ENCODE data around the gene NEK4. TPM values are rescaled to one million over a fixed set of nuclear protein-coding genes. Genes with fewer than 3 reads are reported as not detected.

The NEK4 gene
- total RNA-seq, 2 experiments from 2014 or later = 21.4 to 22.2 TPM

GRCh38 chr3:52707585-52707984 is 63.2 kb downstream of the NEK4 start:
- Mint-ChIP-seq H3K4me3 (peak overlapping the region; percentile 96), H3K4me1 (peaks cover 36% of the 10 kb centered on the region), H3K36me3 (ENCODE audit: low read depth) (peaks cover 25% of the 10 kb centered on the region), H3K9me3 (no peaks in the 10 kb centered on the region), H3K27ac (peak overlapping the region; percentile 21), H3K27me3 (no peaks in the 10 kb centered on the region)
- CTCF ChIA-PET = interaction anchor here (0.7 to 2.2 kb wide), 3 partner anchors 8 to 13 kb away, joined by 3 to 7 read pairs (median 4); no protein-coding TSS in a partner anchor
- POLR2A ChIA-PET = no interaction called here
- DNase-seq = no peak

GRCh38 chr3:52705688-52706686 is 64.8 kb downstream of the NEK4 start, which contains the start of the genes GLT8D1 and SPCS1:
TSS of gene GLT8D1 (minus strand) at chr3:52705791. CDS start at chr3:52700460, 5,331 bp downstream.
TSS of gene SPCS1 (plus strand) at chr3:52706106. CDS start at chr3:52706247, 141 bp downstream.
- peak; percentile 88 for DNase-seq
- no peaks in the 10 kb centered on the region for H3K27me3 Mint-ChIP-seq
- ChIA-PET CTCF (interaction anchor here (0.5 to 2.5 kb wide), 7 partner anchors 10 to 367 kb away, joined by 3 to 11 read pairs (median 5); no protein-coding TSS in a partner anchor), POLR2A (interaction anchor here (0.6 kb wide), 1 partner anchor 42 kb away, joined by 4 read pairs; no protein-coding TSS in a partner anchor)
- peaks cover 22% of the 10 kb centered on the region for H3K36me3 Mint-ChIP-seq (ENCODE audit: low read depth)
- no peaks in the 10 kb centered on the region for H3K9me3 Mint-ChIP-seq
- peak within 1 kb of the TSS; percentile 96 for H3K4me3 Mint-ChIP-seq
- H3K4me1 Mint-ChIP-seq = peaks cover 41% of the 10 kb centered on the region
- H3K27ac Mint-ChIP-seq = peak within 1 kb of the TSS; percentile 93

GRCh38 chr3:52705438-52705687 is 65.4 kb downstream of the NEK4 start:
- CTCF ChIA-PET = interaction anchor here (2.2 to 2.5 kb wide), 2 partner anchors 12 to 16 kb away, joined by 6 to 11 read pairs; no protein-coding TSS in a partner anchor
- no peak for DNase-seq
- POLR2A ChIA-PET = interaction anchor here (0.6 kb wide), 1 partner anchor 42 kb away, joined by 4 read pairs; no protein-coding TSS in a partner anchor
- Mint-ChIP-seq H3K4me1 (peaks cover 41% of the 10 kb centered on the region), H3K27me3 (no peaks in the 10 kb centered on the region), H3K27ac (peak overlapping the region; percentile 93), H3K9me3 (no peaks in the 10 kb centered on the region), H3K4me3 (peak overlapping the region; percentile 96), H3K36me3 (ENCODE audit: low read depth) (peaks cover 22% of the 10 kb centered on the region)

DNA sequence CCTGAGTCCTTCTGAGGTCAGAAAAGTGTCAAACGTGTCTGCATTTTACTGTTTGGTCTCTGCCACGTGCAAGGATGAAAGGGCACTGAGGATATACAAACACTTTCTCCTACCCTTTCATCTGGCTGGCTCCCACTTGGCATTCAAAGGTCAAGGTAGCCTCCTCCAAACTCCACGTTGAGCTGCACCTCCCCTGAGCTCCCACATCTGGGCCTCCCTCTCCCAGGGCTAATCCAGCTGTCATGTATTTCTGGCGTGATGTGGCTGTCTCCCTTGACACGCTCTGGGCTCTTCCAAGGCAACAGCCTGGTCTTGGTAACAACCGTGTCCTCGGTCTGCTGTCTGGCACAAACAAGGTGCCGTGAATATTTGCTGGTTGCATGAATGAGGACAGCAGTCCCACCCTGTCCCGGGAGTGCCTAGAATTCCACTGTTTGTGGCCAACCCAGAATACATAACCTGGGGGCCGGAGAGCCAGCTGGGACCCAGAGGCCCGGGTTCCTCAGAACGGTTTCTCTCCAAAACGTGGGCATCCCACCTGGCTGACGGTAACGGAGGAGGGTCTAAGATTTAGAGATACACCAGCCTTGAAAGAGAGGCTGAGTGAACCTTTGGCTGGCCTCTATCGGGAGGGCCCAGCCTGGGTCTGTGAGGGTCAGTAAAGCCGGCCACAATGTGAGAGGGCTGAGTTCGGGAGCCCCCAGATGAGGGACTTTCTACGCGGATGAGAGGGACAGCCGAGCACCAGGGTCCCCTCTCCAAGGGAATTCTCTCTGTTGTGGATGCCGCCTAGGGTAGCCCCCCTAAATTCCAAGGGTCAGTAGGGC is 65.9 kb downstream of the NEK4 start:
- peak; percentile 26 for DNase-seq
- Mint-ChIP-seq H3K4me1 (peaks cover 41% of the 10 kb centered on the region), H3K4me3 (peak overlapping the region; percentile 96), H3K27ac (peak overlapping the region; percentile 93), H3K9me3 (no peaks in the 10 kb centered on the region), H3K36me3 (ENCODE audit: low read depth) (peaks cover 20% of the 10 kb centered on the region), H3K27me3 (no peaks in the 10 kb centered on the region)
- CTCF ChIA-PET = interaction anchor here (2.2 to 2.5 kb wide), 2 partner anchors 12 to 16 kb away, joined by 6 to 11 read pairs; no protein-coding TSS in a partner anchor
- POLR2A ChIA-PET = no interaction called here

- H3K4me3 Mint-ChIP-seq = peak overlapping the region; percentile 13
- H3K9me3 Mint-ChIP-seq = no peaks in the 10 kb centered on the region
- H3K4me1 Mint-ChIP-seq = peaks cover 36% of the 10 kb centered on the region
- H3K27me3 Mint-ChIP-seq = no peaks in the 10 kb centered on the region
- ChIA-PET POLR2A (no interaction called here), CTCF (no interaction called here)
- DNase-seq = no peak
- H3K27ac Mint-ChIP-seq = no peak overlapping the region
- peaks cover 12% of the 10 kb centered on the region for H3K36me3 Mint-ChIP-seq (ENCODE audit: low read depth)
Observed at GRCh38 chr3:52703341-52703740, 67.4 kb downstream of the NEK4 start.

GRCh38 chr3:52697632-52697965 is 73.1 kb downstream of the NEK4 start:
- CTCF ChIA-PET = no interaction called here
- no peak overlapping the region for H3K4me3 Mint-ChIP-seq
- no peaks in the 10 kb centered on the region for H3K9me3 Mint-ChIP-seq
- peak overlapping the region; percentile 5 for H3K27ac Mint-ChIP-seq
- peaks cover 14% of the 10 kb centered on the region for H3K4me1 Mint-ChIP-seq
- POLR2A ChIA-PET = no interaction called here
- DNase-seq = no peak
- H3K36me3 Mint-ChIP-seq (ENCODE audit: low read depth) = peaks cover 51% of the 10 kb centered on the region
- H3K27me3 Mint-ChIP-seq = no peaks in the 10 kb centered on the region

DNA sequence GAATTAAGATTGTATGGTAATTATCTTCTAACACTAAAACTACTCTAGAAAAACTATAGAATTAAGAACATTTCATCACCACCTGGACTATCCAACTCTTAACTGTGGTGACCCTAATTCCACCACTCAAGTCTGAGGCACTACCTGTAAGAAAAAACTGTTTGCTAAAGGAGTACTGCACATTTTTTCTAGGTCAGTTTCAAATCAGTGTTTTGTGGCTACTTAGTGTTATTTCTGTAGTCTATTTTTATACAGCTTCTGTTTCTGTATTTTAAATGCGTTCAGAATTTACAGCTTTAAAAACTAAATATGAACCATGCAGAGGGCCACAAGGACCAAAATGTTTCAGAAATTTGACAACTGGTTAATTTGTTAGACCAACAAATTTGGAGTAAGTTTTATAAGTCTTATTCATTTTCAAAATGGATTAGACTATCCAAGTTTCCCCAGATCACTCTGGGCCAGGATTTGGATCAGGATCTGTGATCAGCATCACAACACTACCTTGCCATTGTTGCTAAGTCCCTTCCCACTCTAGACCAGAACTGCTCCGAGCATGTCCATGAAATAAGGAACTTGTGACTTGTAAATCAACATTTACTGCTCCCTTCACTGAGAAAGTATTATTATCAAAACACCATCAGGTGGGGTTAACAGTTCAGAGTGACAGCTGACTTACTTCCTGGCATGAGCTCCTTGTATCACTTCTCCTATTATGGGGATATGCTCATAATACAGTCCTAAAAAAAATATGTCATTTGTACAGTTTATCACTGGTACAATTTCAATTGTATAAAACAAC is 73.7 kb downstream of the NEK4 start:
- peaks cover 14% of the 10 kb centered on the region for H3K4me1 Mint-ChIP-seq
- H3K36me3 Mint-ChIP-seq (ENCODE audit: low read depth) = peaks cover 52% of the 10 kb centered on the region
- peak overlapping the region; percentile 5 for H3K27ac Mint-ChIP-seq
- ChIA-PET POLR2A (no interaction called here), CTCF (no interaction called here)
- no peaks in the 10 kb centered on the region for H3K27me3 Mint-ChIP-seq
- H3K9me3 Mint-ChIP-seq = no peaks in the 10 kb centered on the region
- H3K4me3 Mint-ChIP-seq = no peak overlapping the region
- DNase-seq = no peak

- no peak for DNase-seq
- POLR2A ChIA-PET = no interaction called here
- Mint-ChIP-seq H3K4me1 (peaks cover 14% of the 10 kb centered on the region), H3K4me3 (no peak overlapping the region), H3K36me3 (ENCODE audit: low read depth) (peaks cover 57% of the 10 kb centered on the region), H3K27ac (no peak overlapping the region), H3K27me3 (no peaks in the 10 kb centered on the region), H3K9me3 (no peaks in the 10 kb centered on the region)
- CTCF ChIA-PET = no interaction called here
Observed at GRCh38 chr3:52695798-52696671, 74.7 kb downstream of the NEK4 start.

DNA sequence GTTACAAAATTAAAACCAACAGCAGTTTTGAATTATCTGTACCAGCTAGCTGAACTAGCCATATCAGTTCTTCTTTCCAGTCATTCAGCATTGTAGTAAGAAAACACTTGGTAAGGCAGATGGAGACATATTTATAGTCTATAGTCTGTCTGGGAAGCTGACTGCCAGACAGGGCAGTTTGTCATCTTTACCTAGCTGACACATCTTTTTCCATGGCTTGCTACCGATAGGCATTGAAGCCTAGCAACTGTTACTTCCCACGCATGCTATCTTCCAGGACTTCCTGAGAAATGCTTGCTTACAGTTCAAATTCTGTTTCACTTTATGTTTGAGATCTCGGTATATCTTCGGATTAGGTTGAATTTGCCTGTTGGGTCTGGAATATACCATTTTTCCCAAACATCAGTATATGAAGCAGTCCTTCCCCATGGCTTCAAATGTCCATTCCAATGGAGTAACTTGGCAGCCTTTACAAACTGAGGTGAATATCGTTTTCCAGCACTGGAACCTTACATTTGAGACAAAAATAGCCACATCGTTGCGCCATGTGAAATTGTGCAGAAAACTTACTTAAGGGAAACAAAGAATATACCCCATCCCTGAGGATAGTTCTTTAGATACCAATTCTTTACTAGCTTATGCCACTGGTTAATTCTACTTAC is 76.1 kb downstream of the NEK4 start:
- Mint-ChIP-seq H3K36me3 (ENCODE audit: low read depth) (peaks cover 69% of the 10 kb centered on the region), H3K9me3 (no peaks in the 10 kb centered on the region), H3K4me1 (peaks cover 19% of the 10 kb centered on the region), H3K27me3 (no peaks in the 10 kb centered on the region), H3K4me3 (no peak overlapping the region), H3K27ac (no peak overlapping the region)
- no peak for DNase-seq
- ChIA-PET POLR2A (no interaction called here), CTCF (interaction anchor here (0.5 kb wide), 1 partner anchor 12 kb away, joined by 3 read pairs; no protein-coding TSS in a partner anchor)

DNA sequence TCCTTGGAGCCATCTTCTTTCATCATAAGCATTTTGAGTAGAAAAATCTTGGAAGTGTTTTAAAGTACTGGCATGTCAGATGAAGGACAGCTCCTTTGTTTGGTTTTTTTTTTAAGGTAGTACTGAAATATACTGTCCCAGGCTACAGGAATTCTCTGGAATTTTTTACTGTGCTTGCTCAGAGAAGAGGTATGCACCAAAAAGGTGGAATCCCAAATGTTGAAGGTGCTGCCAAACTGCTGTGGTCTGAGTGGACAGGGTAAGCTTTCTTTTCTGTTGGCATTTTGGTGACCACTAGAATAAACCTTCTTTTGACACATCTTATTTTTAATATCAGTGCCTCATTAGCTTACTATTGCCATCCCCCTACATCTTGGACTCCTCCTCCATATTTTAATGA is 77.7 kb downstream of the NEK4 start:
- Mint-ChIP-seq H3K36me3 (ENCODE audit: low read depth) (peaks cover 82% of the 10 kb centered on the region), H3K4me3 (no peak overlapping the region), H3K4me1 (peaks cover 29% of the 10 kb centered on the region), H3K27me3 (no peaks in the 10 kb centered on the region), H3K27ac (no peak overlapping the region), H3K9me3 (no peaks in the 10 kb centered on the region)
- ChIA-PET CTCF (interaction anchor here (0.9 to 2.0 kb wide), 3 partner anchors 12 to 17 kb away, joined by 5 to 11 read pairs (median 5); partner anchors contain the start of genes GLT8D1 and SPCS1), POLR2A (no interaction called here)
- DNase-seq = no peak

DNA sequence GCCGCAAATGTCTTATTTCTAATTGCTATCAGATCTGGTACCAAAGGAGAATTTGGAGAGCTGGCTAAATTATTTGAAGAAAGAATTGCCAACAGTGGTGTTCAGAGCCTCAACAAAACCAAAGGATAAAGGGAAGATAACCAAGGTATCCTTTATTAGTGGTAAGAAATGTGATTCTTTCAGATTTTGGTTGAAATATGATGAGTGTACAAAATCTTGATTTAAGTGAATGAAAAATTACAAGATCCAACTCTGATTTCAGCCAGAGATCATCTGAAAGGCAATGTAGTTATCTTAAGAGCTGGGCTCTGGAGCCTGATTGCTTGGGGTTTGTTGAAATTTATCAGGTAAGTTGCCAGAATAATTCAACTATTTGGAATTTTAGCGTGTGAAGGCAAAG is 80.2 kb downstream of the NEK4 start:
- DNase-seq = no peak
- ChIA-PET POLR2A (no interaction called here), CTCF (interaction anchor here (0.6 kb wide), 1 partner anchor 290 kb away, joined by 4 read pairs; no protein-coding TSS in a partner anchor)
- H3K27ac Mint-ChIP-seq = no peak overlapping the region
- no peaks in the 10 kb centered on the region for H3K27me3 Mint-ChIP-seq
- peaks cover 44% of the 10 kb centered on the region for H3K4me1 Mint-ChIP-seq
- no peak overlapping the region for H3K4me3 Mint-ChIP-seq
- no peaks in the 10 kb centered on the region for H3K9me3 Mint-ChIP-seq
- peaks cover 77% of the 10 kb centered on the region for H3K36me3 Mint-ChIP-seq (ENCODE audit: low read depth)
